HepG2 (cell line): ENCODE measurements around the gene SERINC4. TPM values are rescaled to one million over a fixed set of nuclear protein-coding genes. Genes with fewer than 3 reads are reported as not detected.

ENCODE experiments used
- BATF2 ChIP-seq: sonication (generic); formaldehyde crosslinking; IDR thresholded peaks from 2 replicates; pipeline ENCODE4 v1.8.0; 2022; ENCODE audit warnings: mild to moderate bottlenecking, missing genetic modification reagents, moderate library complexity
- BCL3 ChIP-seq: sonication (generic); formaldehyde crosslinking; IDR thresholded peaks from 2 replicates; pipeline ENCODE4 v1.5.1; 2020; ENCODE audit warnings: mild to moderate bottlenecking, missing genetic modification reagents, moderate library complexity
- BORCS8-MEF2B ChIP-seq: sonication (generic); formaldehyde crosslinking; IDR thresholded peaks from 2 replicates; pipeline ENCODE4 v1.8.0; 2022; ENCODE audit warnings: mild to moderate bottlenecking, missing genetic modification reagents
- HIVEP1 ChIP-seq: sonication (generic); formaldehyde crosslinking; IDR thresholded peaks from 2 replicates; pipeline ENCODE4 v1.4.0; 2020; ENCODE audit warnings: mild to moderate bottlenecking, missing genetic modification reagents
- MED13 ChIP-seq: sonication (generic); formaldehyde crosslinking; IDR thresholded peaks from 2 replicates; pipeline ENCODE4 v1.5.0; 2020; ENCODE audit warnings: missing genetic modification reagents
- NBN ChIP-seq: fragments of 450-650 bp; conservative IDR thresholded peaks from 2 replicates; pipeline ENCODE4 v1.6.1; 2017
- NR2C2 ChIP-seq: sonication (generic); formaldehyde crosslinking; IDR thresholded peaks from 2 replicates; pipeline ENCODE4 v1.4.0; 2020; ENCODE audit warnings: missing genetic modification reagents, mild to moderate bottlenecking, moderate library complexity, borderline replicate concordance
- PAF1 ChIP-seq: IDR thresholded peaks from 2 replicates; pipeline ENCODE4 v1.6.1; 2016; ENCODE audit warnings: missing genetic modification reagents, missing compliant biosample characterization
- RERE ChIP-seq: IDR thresholded peaks from 2 replicates; pipeline ENCODE4 v1.6.1; 2016; ENCODE audit warnings: low read depth, missing genetic modification reagents, missing compliant biosample characterization
- ZNF557 ChIP-seq: sonication (generic); formaldehyde crosslinking; IDR thresholded peaks from 2 replicates; pipeline ENCODE4 v1.4.0; 2020; ENCODE audit warnings: missing genetic modification reagents
- ZNF616 ChIP-seq: sonication (generic); formaldehyde crosslinking; IDR thresholded peaks from 2 replicates; pipeline ENCODE4 v1.5.0; 2020; ENCODE audit warnings: low read depth, mild to moderate bottlenecking, missing genetic modification reagents
- ZNF660 ChIP-seq: sonication (generic); formaldehyde crosslinking; IDR thresholded peaks from 2 replicates; pipeline ENCODE4 v1.5.1; 2020; ENCODE audit warnings: mild to moderate bottlenecking, low read depth, missing genetic modification reagents, borderline replicate concordance
- ZNF710 ChIP-seq: sonication (generic); formaldehyde crosslinking; IDR thresholded peaks from 2 replicates; pipeline ENCODE4 v1.5.0; 2020; ENCODE audit warnings: mild to moderate bottlenecking, missing genetic modification reagents, borderline replicate concordance
- ZNF775 ChIP-seq: sonication (generic); formaldehyde crosslinking; IDR thresholded peaks from 2 replicates; pipeline ENCODE4 v1.4.0; 2020; ENCODE audit warnings: missing genetic modification reagents, mild to moderate bottlenecking, moderate library complexity, borderline replicate concordance
- ZNF784 ChIP-seq: sonication (generic); formaldehyde crosslinking; IDR thresholded peaks from 2 replicates; pipeline ENCODE4 v1.5.1; 2020; ENCODE audit warnings: missing genetic modification reagents, mild to moderate bottlenecking, borderline replicate concordance
- ZNF850 ChIP-seq: sonication (generic); formaldehyde crosslinking; conservative IDR thresholded peaks from 2 replicates; pipeline ENCODE4 v1.9.0; 2021; ENCODE audit warnings: mild to moderate bottlenecking, missing genetic modification reagents
- polyA plus RNA-seq, 8 experiments: library from polyadenylated mRNA; depleted of rRNA in 3 of 8; stranded (reverse) in 7 of 8; unstranded in 1 of 8; fragments of >200 nt; fragmentation: Illumina TruSeq in 4 of 8; extraction: Trizol in 4 of 8; gene quantifications; 2 replicates each; pipeline versions ENCODE4 v1.2.1 to v1.2.3, GENCODE V29; 2011 to 2016; ENCODE audit warnings: low read depth in 4 of 8, missing spikeins in 1 of 8, mixed read lengths in 1 of 8; ENCODE audit not compliant: insufficient read depth in 1 of 8
- total RNA-seq, 5 experiments: library from RNA; depleted of rRNA; stranded (reverse); fragments of >200 nt; fragmentation: Illumina TruSeq; extraction: Trizol; gene quantifications; 2 replicates each; pipeline ENCODE4 v1.2.3, GENCODE V29; 2016; ENCODE audit warnings: low read depth in 1 of 5

SERINC4 gene
- total and polyA plus RNA-seq, 2 of the 13 experiments (the other 11 are each of a cell fraction or from before 2014, with no cell fraction given), result not detected

GRCh38 chr15:43777267-43777914, 22.6 kb downstream of the SERINC4 start (continued):
- TF ChIP-seq BCL3 (CRISPR knock-in tag) (no peak), NBN (no peak), HIVEP1 (peak; percentile 56; the same call in 1 of the 2 replicates), ZNF660 (no peak), ZNF557 (CRISPR knock-in tag) (peak; percentile 12; the same call in 1 of the 2 replicates), ZNF850 (0 out of 2 replicates have a peak, but pooled peaks have one; percentile 70), NR2C2 (no peak), ZNF784 (CRISPR knock-in tag) (no peak), BORCS8-MEF2B (CRISPR knock-in tag) (0 out of 2 replicates have a peak, but pooled peaks have one; percentile 59), ZNF616 (CRISPR knock-in tag) (0 out of 2 replicates have a peak, but pooled peaks have one; percentile 68), RERE (no peak), MED13 (CRISPR knock-in tag) (no peak), ZNF775 (CRISPR knock-in tag) (no peak; the same call in 1 of the 2 replicates), PAF1 (CRISPR knock-in tag) (no peak), ZNF710 (CRISPR knock-in tag) (no peak), BATF2 (no peak)
